PC-9 (cell line): ENCODE results near the gene FES.

Experiments used
- EZH2 ChIP-seq: fragments of 200-600 bp; sonication (generic); IDR thresholded peaks from 2 replicates; pipeline ENCODE4 v1.8.0; 2017; ENCODE audit warnings: antibody characterized with exemption, low read depth
- TF ChIP-seq, protein P1 (sequence below): fragments of 200-600 bp; sonication (generic); conservative IDR thresholded peaks from 2 replicates; pipeline ENCODE4 v1.6.1; 2017; ENCODE audit warnings: mixed run types, antibody characterized with exemption, mild to moderate bottlenecking, moderate library complexity

DNA sequence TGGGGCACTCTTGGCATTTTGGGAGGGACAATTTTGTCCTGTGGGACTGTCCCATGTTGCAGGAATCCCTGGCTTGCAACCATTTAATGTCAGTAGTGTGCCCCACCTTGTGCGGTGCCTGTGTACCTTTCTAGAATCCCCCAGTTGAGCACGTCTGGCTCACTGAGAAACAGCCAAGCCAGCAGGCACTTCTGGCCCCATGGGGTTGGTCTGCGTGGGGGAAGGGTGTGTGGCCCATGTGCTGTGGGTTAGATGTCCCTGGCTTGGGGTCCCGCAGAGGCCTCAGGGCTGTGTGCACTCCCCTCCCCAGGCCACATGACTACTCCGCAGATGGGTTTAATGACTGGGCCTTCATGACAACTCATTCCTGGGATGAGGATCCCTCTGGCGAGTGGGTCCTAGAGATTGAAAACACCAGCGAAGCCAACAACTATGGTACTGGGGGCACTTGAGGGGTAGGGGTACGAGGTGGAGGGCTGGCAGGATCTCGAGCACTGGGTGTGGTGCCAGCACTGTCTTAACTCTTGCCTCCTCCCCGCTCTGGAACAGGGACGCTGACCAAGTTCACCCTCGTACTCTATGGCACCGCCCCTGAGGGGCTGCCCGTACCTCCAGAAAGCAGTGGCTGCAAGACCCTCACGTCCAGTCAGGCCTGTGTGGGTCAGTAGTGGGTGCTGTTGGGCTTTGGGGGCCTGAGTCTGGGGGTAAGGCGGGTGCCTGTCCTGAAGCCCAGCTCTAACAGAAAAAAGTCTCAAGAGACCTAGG lies 3.7 kb upstream of the FES start:
- TF ChIP-seq, protein P1, sequence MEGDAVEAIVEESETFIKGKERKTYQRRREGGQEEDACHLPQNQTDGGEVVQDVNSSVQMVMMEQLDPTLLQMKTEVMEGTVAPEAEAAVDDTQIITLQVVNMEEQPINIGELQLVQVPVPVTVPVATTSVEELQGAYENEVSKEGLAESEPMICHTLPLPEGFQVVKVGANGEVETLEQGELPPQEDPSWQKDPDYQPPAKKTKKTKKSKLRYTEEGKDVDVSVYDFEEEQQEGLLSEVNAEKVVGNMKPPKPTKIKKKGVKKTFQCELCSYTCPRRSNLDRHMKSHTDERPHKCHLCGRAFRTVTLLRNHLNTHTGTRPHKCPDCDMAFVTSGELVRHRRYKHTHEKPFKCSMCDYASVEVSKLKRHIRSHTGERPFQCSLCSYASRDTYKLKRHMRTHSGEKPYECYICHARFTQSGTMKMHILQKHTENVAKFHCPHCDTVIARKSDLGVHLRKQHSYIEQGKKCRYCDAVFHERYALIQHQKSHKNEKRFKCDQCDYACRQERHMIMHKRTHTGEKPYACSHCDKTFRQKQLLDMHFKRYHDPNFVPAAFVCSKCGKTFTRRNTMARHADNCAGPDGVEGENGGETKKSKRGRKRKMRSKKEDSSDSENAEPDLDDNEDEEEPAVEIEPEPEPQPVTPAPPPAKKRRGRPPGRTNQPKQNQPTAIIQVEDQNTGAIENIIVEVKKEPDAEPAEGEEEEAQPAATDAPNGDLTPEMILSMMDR: no peak
- no peak for TF ChIP-seq EZH2
